Caco-2 (cell line): Measurements from ENCODE around the gene FLT4. TPM values are rescaled to one million over a fixed set of nuclear protein-coding genes. Genes with fewer than 3 reads are reported as not detected.

Experiments
- BruUV-seq: library from RNA; stranded (reverse); fragments of 400-500 nt; replicated peaks from 2 replicates; lab custom pipeline; 2021; lab: Mats Ljungman, UMichigan
- CTCF ChIA-PET: fragments of 300-600 bp; sonication (Branson Sonifier 250); formaldehyde crosslinking; loops from one replicate; lab custom pipeline; 2022; ENCODE audit warnings: antibody characterized with exemption; lab: Charles Lee
- POLR2A ChIA-PET: fragments of 300-600 bp; sonication (Branson Sonifier 250); formaldehyde crosslinking; loops from one replicate; lab custom pipeline; 2022; ENCODE audit warnings: antibody characterized with exemption; lab: Charles Lee
- DNase-seq, 2 experiments: peaks; one replicate each; pipeline versions ENCODE4 v3.0.0 to v3.0.0-alpha.2; 2020 to 2022
- H3K27me3 ChIP-seq: replicated peaks from 2 replicates; pipeline ENCODE4 v1.6.0; 2011; ENCODE audit warnings: low read length; ENCODE audit not compliant: control insufficient read depth, insufficient read depth
- H3K36me3 ChIP-seq: 2 replicates; pipeline ENCODE4 v1.5.1; 2011; ENCODE audit warnings: low read length; ENCODE audit not compliant: control insufficient read depth, insufficient read depth
- H3K4me1 ChIP-seq: fragments of 250-450 bp; sonication (Bioruptor Pico); 2 replicates; pipeline ENCODE4 v1.5.1; 2020; ENCODE audit warnings: mild to moderate bottlenecking
- H3K4me3 ChIP-seq: 2 replicates; pipeline ENCODE4 v1.5.1; 2011; ENCODE audit warnings: low read depth, mild to moderate bottlenecking, control low read depth, low read length
- H3K9me3 ChIP-seq: fragments of 250-450 bp; sonication (Bioruptor Pico); 2 replicates; pipeline ENCODE4 v1.5.1; 2020; ENCODE audit warnings: mild to moderate bottlenecking, moderate library complexity
- H3K27ac Mint-ChIP-seq: one replicate; pipeline ENCODE4 v1.8.0; 2022; ENCODE audit warnings: mixed read lengths; ENCODE audit not compliant: unreplicated experiment
- H3K27me3 Mint-ChIP-seq: one replicate; pipeline ENCODE4 v1.8.0; 2022; ENCODE audit warnings: mixed read lengths; ENCODE audit not compliant: insufficient read depth, unreplicated experiment
- H3K36me3 Mint-ChIP-seq: one replicate; pipeline ENCODE4 v1.8.0; 2022; ENCODE audit warnings: mild to moderate bottlenecking, mixed read lengths; ENCODE audit not compliant: insufficient read depth, unreplicated experiment
- H3K4me1 Mint-ChIP-seq: one replicate; pipeline ENCODE4 v1.8.0; 2022; ENCODE audit warnings: low read depth, mixed read lengths; ENCODE audit not compliant: unreplicated experiment
- H3K4me3 Mint-ChIP-seq: one replicate; pipeline ENCODE4 v1.8.0; 2022; ENCODE audit warnings: mild to moderate bottlenecking, moderate library complexity, mixed read lengths; ENCODE audit not compliant: unreplicated experiment
- H3K9me3 Mint-ChIP-seq: one replicate; pipeline ENCODE4 v1.8.0; 2022; ENCODE audit warnings: mixed read lengths; ENCODE audit not compliant: unreplicated experiment
- CTCF ChIP-seq, 2 experiments: fragments of 200-600 bp in 1 of 2; IDR thresholded peaks; 1 replicate in 1 of 2; 2 replicates in 1 of 2; pipeline versions ENCODE4 v1.5.1 to v1.8.0; 2011 to 2022; ENCODE audit warnings: antibody characterized with exemption in 1 of 2, control low read depth in 1 of 2, inconsistent platforms in 1 of 2, low read depth in 1 of 2, low read length in 1 of 2, mild to moderate bottlenecking in 1 of 2, moderate library complexity in 1 of 2; ENCODE audit not compliant: insufficient read depth in 1 of 2, severe bottlenecking in 1 of 2, unreplicated experiment in 1 of 2
- intact Hi-C: fragments of 100-400 bp; cut with micrococcal nuclease; formaldehyde crosslinking; loops from one replicate; pipeline ENCODE4 v1.10.0; 2022; ENCODE audit not compliant: unreplicated experiment
- total RNA-seq: library from RNA; stranded (reverse); gene quantifications from 2 replicates; pipeline ENCODE4 v1.2.3, GENCODE V29; 2022

FLT4 gene
- total RNA-seq, 1 experiment from 2014 or later = not detected

GRCh38 chr5:180612683-180613082, 36.7 kb downstream of the FLT4 start:
- no peaks in the 10 kb centered on the region for H3K4me1 Mint-ChIP-seq
- peaks cover 3% of the 10 kb centered on the region for H3K27me3 Mint-ChIP-seq
- H3K9me3 ChIP-seq = no peaks in the 10 kb centered on the region
- no peaks in the 10 kb centered on the region for H3K9me3 Mint-ChIP-seq
- H3K36me3 Mint-ChIP-seq = no peaks in the 10 kb centered on the region
- H3K4me3 ChIP-seq = no peak overlapping the region
- DNase-seq = no peak
- CTCF ChIA-PET = no interaction called here
- TF ChIP-seq CTCF (IDR thresholded peaks at IDR 0.05; ENCODE audit: insufficient read depth in 1 of 2, low read depth in 1 of 2, low read length in 1 of 2, severe bottlenecking in 1 of 2, unreplicated experiment in 1 of 2) = no peak
- H3K4me3 Mint-ChIP-seq = no peak overlapping the region
- peaks cover 8% of the 10 kb centered on the region; the same call in 1 of the 2 replicates for H3K4me1 ChIP-seq
- no peaks in the 10 kb centered on the region for H3K27me3 ChIP-seq
- no peak overlapping the region for H3K27ac Mint-ChIP-seq
- POLR2A ChIA-PET = no interaction called here
- H3K36me3 ChIP-seq = no peaks in the 10 kb centered on the region
- intact Hi-C loops = no loop called here
- BruUV-seq = no TSS peak

GRCh38 chr5:180611140-180611850, 38.1 kb downstream of the FLT4 start:
- no peaks in the 10 kb centered on the region for H3K36me3 Mint-ChIP-seq
- Histone ChIP-seq H3K4me1 (peaks cover 8% of the 10 kb centered on the region; the same call in 1 of the 2 replicates), H3K27me3 (no peaks in the 10 kb centered on the region), H3K36me3 (no peaks in the 10 kb centered on the region), H3K4me3 (no peak overlapping the region), H3K9me3 (no peaks in the 10 kb centered on the region)
- ChIA-PET CTCF (interaction anchor here (0.5 to 0.6 kb wide), 3 partner anchors 44 to 318 kb away, joined by 3 to 11 read pairs (median 4); no protein-coding TSS in a partner anchor), POLR2A (no interaction called here)
- H3K9me3 Mint-ChIP-seq = no peaks in the 10 kb centered on the region
- intact Hi-C loops = loop anchor here (2.0 kb wide), 1 partner anchor 60 kb away; no protein-coding TSS in a partner anchor
- H3K27ac Mint-ChIP-seq = no peak overlapping the region
- H3K4me1 Mint-ChIP-seq = no peaks in the 10 kb centered on the region
- peaks cover 3% of the 10 kb centered on the region for H3K27me3 Mint-ChIP-seq
- no TSS peak for BruUV-seq
- DNase-seq = no peak
- no peak for TF ChIP-seq CTCF (IDR thresholded peaks at IDR 0.05; ENCODE audit: insufficient read depth in 1 of 2, low read depth in 1 of 2, low read length in 1 of 2, severe bottlenecking in 1 of 2, unreplicated experiment in 1 of 2)
- no peak overlapping the region for H3K4me3 Mint-ChIP-seq

GRCh38 chr5:180609817-180610550, 39.4 kb downstream of the FLT4 start:
- POLR2A ChIA-PET = no interaction called here
- no peaks in the 10 kb centered on the region for H3K27me3 ChIP-seq
- H3K9me3 ChIP-seq = no peaks in the 10 kb centered on the region
- BruUV-seq = no TSS peak
- Mint-ChIP-seq H3K27me3 (peaks cover 3% of the 10 kb centered on the region), H3K9me3 (no peaks in the 10 kb centered on the region), H3K36me3 (no peaks in the 10 kb centered on the region), H3K4me1 (no peaks in the 10 kb centered on the region), H3K27ac (no peak overlapping the region), H3K4me3 (no peak overlapping the region)
- H3K4me3 ChIP-seq = no peak overlapping the region
- no peak for DNase-seq
- CTCF ChIA-PET = no interaction called here
- H3K4me1 ChIP-seq = peaks cover 8% of the 10 kb centered on the region; the same call in 1 of the 2 replicates
- no peak for TF ChIP-seq CTCF (IDR thresholded peaks at IDR 0.05; ENCODE audit: insufficient read depth in 1 of 2, low read depth in 1 of 2, low read length in 1 of 2, severe bottlenecking in 1 of 2, unreplicated experiment in 1 of 2)
- H3K36me3 ChIP-seq = no peaks in the 10 kb centered on the region
- intact Hi-C loops = loop anchor here (2.0 kb wide), 1 partner anchor 61 kb away; no protein-coding TSS in a partner anchor
